Thyroid gland (tissue), 4 donors: ENCODE measurements around the gene SUCLG1.
"Not testable (repeated sequence)": the region's sequence is repeated elsewhere in the genome, so short reads cannot be mapped to it uniquely, and the experiment has no call there.

Experiments
- POLR2A ChIP-seq, 2 donors: fragments of 450-650 bp; IDR thresholded peaks; one replicate each; pipeline ENCODE4 v1.6.1; 2017; ENCODE audit warnings: antibody characterized with exemption in 2 of 2, mild to moderate bottlenecking in 2 of 2, moderate library complexity in 1 of 2
- TF ChIP-seq, protein P1 (sequence below), 6 experiments: fragments of 200-600 bp in 3 of 6; fragments of 450-650 bp in 3 of 6; sonication (generic) in 3 of 6; IDR thresholded peaks; one replicate each; pipeline ENCODE4 v1.5.1; 2016 to 2019; ENCODE audit warnings: antibody characterized with exemption in 6 of 6, mild to moderate bottlenecking in 2 of 6, inconsistent platforms in 1 of 6, moderate library complexity in 1 of 6

GRCh38 chr2:84402111-84402510, 57.0 kb downstream of the SUCLG1 start:
- TF ChIP-seq, protein P1, sequence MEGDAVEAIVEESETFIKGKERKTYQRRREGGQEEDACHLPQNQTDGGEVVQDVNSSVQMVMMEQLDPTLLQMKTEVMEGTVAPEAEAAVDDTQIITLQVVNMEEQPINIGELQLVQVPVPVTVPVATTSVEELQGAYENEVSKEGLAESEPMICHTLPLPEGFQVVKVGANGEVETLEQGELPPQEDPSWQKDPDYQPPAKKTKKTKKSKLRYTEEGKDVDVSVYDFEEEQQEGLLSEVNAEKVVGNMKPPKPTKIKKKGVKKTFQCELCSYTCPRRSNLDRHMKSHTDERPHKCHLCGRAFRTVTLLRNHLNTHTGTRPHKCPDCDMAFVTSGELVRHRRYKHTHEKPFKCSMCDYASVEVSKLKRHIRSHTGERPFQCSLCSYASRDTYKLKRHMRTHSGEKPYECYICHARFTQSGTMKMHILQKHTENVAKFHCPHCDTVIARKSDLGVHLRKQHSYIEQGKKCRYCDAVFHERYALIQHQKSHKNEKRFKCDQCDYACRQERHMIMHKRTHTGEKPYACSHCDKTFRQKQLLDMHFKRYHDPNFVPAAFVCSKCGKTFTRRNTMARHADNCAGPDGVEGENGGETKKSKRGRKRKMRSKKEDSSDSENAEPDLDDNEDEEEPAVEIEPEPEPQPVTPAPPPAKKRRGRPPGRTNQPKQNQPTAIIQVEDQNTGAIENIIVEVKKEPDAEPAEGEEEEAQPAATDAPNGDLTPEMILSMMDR (IDR thresholded peaks at IDR 0.05), result not testable (repeated sequence)
- not testable (repeated sequence) for TF ChIP-seq POLR2A (IDR thresholded peaks at IDR 0.05)
